Measurements from ENCODE around the gene TTC1.
"Not testable (repeated sequence)": the region's sequence is repeated elsewhere in the genome, so short reads cannot be mapped to it uniquely, and the experiment has no call there.

TTC1 gene

DNA sequence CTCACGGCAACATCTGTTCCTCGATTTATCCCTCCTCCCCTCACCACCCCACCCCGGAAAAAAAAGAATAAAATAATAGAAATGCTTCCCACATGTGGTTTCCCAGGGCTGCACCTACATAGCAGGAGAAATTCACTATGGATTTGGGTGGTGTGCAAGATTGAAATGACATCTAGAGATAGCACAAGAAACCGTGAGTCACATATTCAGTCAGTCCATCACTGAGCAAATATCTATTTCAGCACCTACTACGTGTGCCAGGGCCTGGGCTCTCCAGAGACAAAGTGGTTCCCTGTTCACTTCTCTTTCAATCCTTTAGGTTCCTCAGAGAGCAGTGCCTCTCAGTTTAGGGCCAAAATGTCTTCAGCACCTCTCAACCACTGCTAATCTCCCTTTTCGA, 45.0 kb upstream of the TTC1 start:
- Histone ChIP-seq H3K9me3 (ENCODE audit: insufficient read depth, low read depth, low read length) (no peaks in the 10 kb centered on the region), H3K79me2 (ENCODE audit: insufficient read depth, low read length) (no peaks in the 10 kb centered on the region), H3K9ac (ENCODE audit: low read depth, low read length, poor library complexity, severe bottlenecking) (no peak overlapping the region), H3K9me2 (replicated peaks; ENCODE audit: low read depth, low read length) (no peaks in the 10 kb centered on the region), H3K4me3 (ENCODE audit: low read length, poor library complexity, severe bottlenecking) (no peak overlapping the region), H3K36me3 (ENCODE audit: insufficient read depth, low read length) (no peaks in the 10 kb centered on the region), H2AFZ (ENCODE audit: low read length) (no peak overlapping the region), H3K4me1 (ENCODE audit: insufficient read depth, low read length, poor library complexity, severe bottlenecking) (no peaks in the 10 kb centered on the region), H3K4me2 (ENCODE audit: low read depth, low read length, poor library complexity, severe bottlenecking) (no peak overlapping the region), H3F3A (ENCODE audit: low read depth) (no peaks in the 10 kb centered on the region), H3K27me3 (ENCODE audit: insufficient read depth, low read length, poor library complexity, severe bottlenecking) (no peaks in the 10 kb centered on the region), H4K20me1 (ENCODE audit: insufficient read depth, low read length, poor library complexity, severe bottlenecking) (no peaks in the 10 kb centered on the region)
- TF ChIP-seq, protein P1, sequence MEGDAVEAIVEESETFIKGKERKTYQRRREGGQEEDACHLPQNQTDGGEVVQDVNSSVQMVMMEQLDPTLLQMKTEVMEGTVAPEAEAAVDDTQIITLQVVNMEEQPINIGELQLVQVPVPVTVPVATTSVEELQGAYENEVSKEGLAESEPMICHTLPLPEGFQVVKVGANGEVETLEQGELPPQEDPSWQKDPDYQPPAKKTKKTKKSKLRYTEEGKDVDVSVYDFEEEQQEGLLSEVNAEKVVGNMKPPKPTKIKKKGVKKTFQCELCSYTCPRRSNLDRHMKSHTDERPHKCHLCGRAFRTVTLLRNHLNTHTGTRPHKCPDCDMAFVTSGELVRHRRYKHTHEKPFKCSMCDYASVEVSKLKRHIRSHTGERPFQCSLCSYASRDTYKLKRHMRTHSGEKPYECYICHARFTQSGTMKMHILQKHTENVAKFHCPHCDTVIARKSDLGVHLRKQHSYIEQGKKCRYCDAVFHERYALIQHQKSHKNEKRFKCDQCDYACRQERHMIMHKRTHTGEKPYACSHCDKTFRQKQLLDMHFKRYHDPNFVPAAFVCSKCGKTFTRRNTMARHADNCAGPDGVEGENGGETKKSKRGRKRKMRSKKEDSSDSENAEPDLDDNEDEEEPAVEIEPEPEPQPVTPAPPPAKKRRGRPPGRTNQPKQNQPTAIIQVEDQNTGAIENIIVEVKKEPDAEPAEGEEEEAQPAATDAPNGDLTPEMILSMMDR (conservative IDR thresholded peaks at IDR 0.05; ENCODE audit: low read length), result no peak
- TF ChIP-seq EZH2phosphoT487 (IDR thresholded peaks at IDR 0.05; ENCODE audit: borderline replicate concordance), result no peak

DNA sequence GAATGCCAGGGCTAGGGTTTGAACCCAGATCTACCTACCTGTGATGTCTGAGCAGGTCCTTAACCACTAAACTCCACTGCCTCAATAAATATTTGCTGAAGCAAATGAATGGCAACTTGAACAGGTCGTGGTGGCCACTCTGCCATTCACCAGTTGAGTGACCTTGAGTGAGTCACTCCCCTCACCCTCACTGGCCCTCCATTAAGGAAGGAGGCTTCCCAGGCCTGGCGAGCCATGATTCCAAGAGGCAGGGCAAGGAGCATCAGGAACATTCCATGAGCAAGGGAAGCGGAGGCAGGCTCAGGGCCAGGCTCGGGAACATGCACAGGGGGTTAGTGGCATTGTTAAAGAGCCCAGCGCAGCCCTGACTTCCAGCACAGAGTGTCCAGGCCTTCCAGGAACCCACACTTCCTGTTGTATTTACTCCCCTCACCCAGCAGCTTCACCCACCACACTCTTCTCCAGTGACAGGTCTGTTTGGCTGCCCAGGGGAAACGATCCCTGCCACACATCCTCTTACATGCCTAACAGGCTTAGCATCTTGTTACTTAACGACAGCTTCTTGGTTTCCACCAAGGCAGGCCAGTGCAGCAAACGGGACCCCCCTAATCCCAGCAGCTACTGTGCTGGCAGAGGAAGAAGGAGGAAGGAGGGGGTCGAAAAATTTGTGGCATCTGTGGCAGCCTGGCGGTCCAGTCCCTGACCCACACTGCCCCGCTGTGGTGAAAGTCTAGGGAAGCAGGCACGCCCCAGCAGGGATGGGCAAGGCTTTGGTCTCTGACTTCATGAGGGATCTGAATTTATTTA, 43.7 kb upstream of the TTC1 start:
- Histone ChIP-seq H3K4me1 (ENCODE audit: insufficient read depth, low read length, poor library complexity, severe bottlenecking) (no peaks in the 10 kb centered on the region), H3K4me3 (ENCODE audit: low read length, poor library complexity, severe bottlenecking) (no peak overlapping the region), H3K9me3 (ENCODE audit: insufficient read depth, low read depth, low read length) (no peaks in the 10 kb centered on the region), H3K79me2 (ENCODE audit: insufficient read depth, low read length) (no peaks in the 10 kb centered on the region), H3K9ac (ENCODE audit: low read depth, low read length, poor library complexity, severe bottlenecking) (no peak overlapping the region), H3K36me3 (ENCODE audit: insufficient read depth, low read length) (no peaks in the 10 kb centered on the region), H3F3A (ENCODE audit: low read depth) (no peaks in the 10 kb centered on the region), H3K27me3 (ENCODE audit: insufficient read depth, low read length, poor library complexity, severe bottlenecking) (no peaks in the 10 kb centered on the region), H2AFZ (ENCODE audit: low read length) (no peak overlapping the region), H3K9me2 (replicated peaks; ENCODE audit: low read depth, low read length) (no peaks in the 10 kb centered on the region), H4K20me1 (ENCODE audit: insufficient read depth, low read length, poor library complexity, severe bottlenecking) (no peaks in the 10 kb centered on the region), H3K4me2 (ENCODE audit: low read depth, low read length, poor library complexity, severe bottlenecking) (no peak overlapping the region)
- TF ChIP-seq, protein P1 (conservative IDR thresholded peaks at IDR 0.05; ENCODE audit: low read length), result peak; percentile 45
- TF ChIP-seq EZH2phosphoT487 (IDR thresholded peaks at IDR 0.05; ENCODE audit: borderline replicate concordance), result no peak

DNA sequence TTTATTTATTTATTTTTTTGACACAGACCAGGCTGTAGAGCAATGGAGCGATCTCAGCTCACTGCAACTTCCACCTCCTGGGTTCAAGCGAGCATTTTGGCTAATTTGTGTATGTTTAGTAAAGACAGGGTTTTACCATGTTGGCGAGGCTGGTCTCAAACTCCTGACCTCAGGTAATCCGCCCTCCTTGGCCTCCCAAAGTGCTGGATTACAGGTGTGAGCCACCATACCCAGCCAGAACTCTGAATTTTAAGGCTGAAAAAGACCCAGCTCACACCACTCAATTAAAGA, 43.2 kb upstream of the TTC1 start:
- not testable (repeated sequence) for H3K27me3 ChIP-seq (ENCODE audit: insufficient read depth, low read length, poor library complexity, severe bottlenecking); H3K4me3 ChIP-seq (ENCODE audit: low read length, poor library complexity, severe bottlenecking); H3K4me2 ChIP-seq (ENCODE audit: low read depth, low read length, poor library complexity, severe bottlenecking); H3K79me2 ChIP-seq (ENCODE audit: insufficient read depth, low read length); H3F3A ChIP-seq (ENCODE audit: low read depth); H3K9ac ChIP-seq (ENCODE audit: low read depth, low read length, poor library complexity, severe bottlenecking); H3K4me1 ChIP-seq (ENCODE audit: insufficient read depth, low read length, poor library complexity, severe bottlenecking); H4K20me1 ChIP-seq (ENCODE audit: insufficient read depth, low read length, poor library complexity, severe bottlenecking); H3K9me2 ChIP-seq (replicated peaks; ENCODE audit: low read depth, low read length); H3K9me3 ChIP-seq (ENCODE audit: insufficient read depth, low read depth, low read length); H2AFZ ChIP-seq (ENCODE audit: low read length); H3K36me3 ChIP-seq (ENCODE audit: insufficient read depth, low read length)

DNA sequence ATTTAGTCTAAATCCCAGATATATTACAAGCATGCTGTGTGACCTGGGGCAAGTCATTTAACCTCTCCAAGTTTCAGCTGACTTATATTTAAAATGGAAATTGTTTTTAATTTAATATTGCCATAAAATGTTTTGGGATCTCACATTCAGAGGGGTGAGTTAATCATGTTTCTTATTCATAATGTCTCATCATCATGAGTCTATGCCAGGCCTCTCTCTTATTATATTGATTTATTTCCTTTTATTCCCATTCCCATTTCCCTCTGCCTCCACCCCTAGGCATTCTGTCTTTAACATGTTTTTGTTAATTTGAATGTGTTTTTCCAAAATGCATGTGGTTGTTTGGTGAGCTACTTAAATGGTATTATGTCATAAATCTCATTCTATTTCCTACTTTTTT, 39.0 kb upstream of the TTC1 start:
- H3K9ac ChIP-seq (ENCODE audit: low read depth, low read length, poor library complexity, severe bottlenecking), result no peak overlapping the region
- TF ChIP-seq EZH2phosphoT487 (IDR thresholded peaks at IDR 0.05; ENCODE audit: borderline replicate concordance), result no peak
- TF ChIP-seq, protein P1 (conservative IDR thresholded peaks at IDR 0.05; ENCODE audit: low read length), result no peak
- H4K20me1 ChIP-seq (ENCODE audit: insufficient read depth, low read length, poor library complexity, severe bottlenecking), result no peaks in the 10 kb centered on the region
- H3K4me3 ChIP-seq (ENCODE audit: low read length, poor library complexity, severe bottlenecking), result no peak overlapping the region
- H3K4me2 ChIP-seq (ENCODE audit: low read depth, low read length, poor library complexity, severe bottlenecking), result no peak overlapping the region
- H3K9me2 ChIP-seq (replicated peaks; ENCODE audit: low read depth, low read length), result no peaks in the 10 kb centered on the region
- H3K79me2 ChIP-seq (ENCODE audit: insufficient read depth, low read length), result no peaks in the 10 kb centered on the region
- no peak overlapping the region for H2AFZ ChIP-seq (ENCODE audit: low read length)
- H3K4me1 ChIP-seq (ENCODE audit: insufficient read depth, low read length, poor library complexity, severe bottlenecking), result no peaks in the 10 kb centered on the region
- H3K9me3 ChIP-seq (ENCODE audit: insufficient read depth, low read depth, low read length), result no peaks in the 10 kb centered on the region
- H3K27me3 ChIP-seq (ENCODE audit: insufficient read depth, low read length, poor library complexity, severe bottlenecking), result no peaks in the 10 kb centered on the region
- no peaks in the 10 kb centered on the region for H3F3A ChIP-seq (ENCODE audit: low read depth)
- H3K36me3 ChIP-seq (ENCODE audit: insufficient read depth, low read length), result no peaks in the 10 kb centered on the region

All from Loucy (cell line).